IPS-18a (cell line): ENCODE measurements around the gene S100A6.

Source experiments
- H3K27ac ChIP-seq: one replicate; pipeline ENCODE4 v1.5.1; 2013; ENCODE audit warnings: low read length
- H3K27me3 ChIP-seq: one replicate; pipeline ENCODE4 v1.6.1; 2013; ENCODE audit warnings: mild to moderate bottlenecking, low read length; ENCODE audit not compliant: control insufficient read depth, insufficient read depth
- H3K36me3 ChIP-seq: one replicate; pipeline ENCODE4 v1.6.1; 2013; ENCODE audit warnings: low read depth, low read length; ENCODE audit not compliant: control insufficient read depth
- H3K4me1 ChIP-seq: one replicate; pipeline ENCODE4 v1.6.1; 2013; ENCODE audit warnings: low read depth, low read length; ENCODE audit not compliant: control insufficient read depth
- H3K4me3 ChIP-seq: one replicate; pipeline ENCODE4 v1.5.1; 2013; ENCODE audit warnings: low read length
- H3K9ac ChIP-seq: one replicate; pipeline ENCODE4 v1.6.1; 2013; ENCODE audit warnings: mild to moderate bottlenecking, low read length, moderate library complexity
- H3K9me3 ChIP-seq: one replicate; pipeline ENCODE4 v1.6.1; 2013; ENCODE audit warnings: low read depth, low read length; ENCODE audit not compliant: control insufficient read depth

S100A6 gene

DNA sequence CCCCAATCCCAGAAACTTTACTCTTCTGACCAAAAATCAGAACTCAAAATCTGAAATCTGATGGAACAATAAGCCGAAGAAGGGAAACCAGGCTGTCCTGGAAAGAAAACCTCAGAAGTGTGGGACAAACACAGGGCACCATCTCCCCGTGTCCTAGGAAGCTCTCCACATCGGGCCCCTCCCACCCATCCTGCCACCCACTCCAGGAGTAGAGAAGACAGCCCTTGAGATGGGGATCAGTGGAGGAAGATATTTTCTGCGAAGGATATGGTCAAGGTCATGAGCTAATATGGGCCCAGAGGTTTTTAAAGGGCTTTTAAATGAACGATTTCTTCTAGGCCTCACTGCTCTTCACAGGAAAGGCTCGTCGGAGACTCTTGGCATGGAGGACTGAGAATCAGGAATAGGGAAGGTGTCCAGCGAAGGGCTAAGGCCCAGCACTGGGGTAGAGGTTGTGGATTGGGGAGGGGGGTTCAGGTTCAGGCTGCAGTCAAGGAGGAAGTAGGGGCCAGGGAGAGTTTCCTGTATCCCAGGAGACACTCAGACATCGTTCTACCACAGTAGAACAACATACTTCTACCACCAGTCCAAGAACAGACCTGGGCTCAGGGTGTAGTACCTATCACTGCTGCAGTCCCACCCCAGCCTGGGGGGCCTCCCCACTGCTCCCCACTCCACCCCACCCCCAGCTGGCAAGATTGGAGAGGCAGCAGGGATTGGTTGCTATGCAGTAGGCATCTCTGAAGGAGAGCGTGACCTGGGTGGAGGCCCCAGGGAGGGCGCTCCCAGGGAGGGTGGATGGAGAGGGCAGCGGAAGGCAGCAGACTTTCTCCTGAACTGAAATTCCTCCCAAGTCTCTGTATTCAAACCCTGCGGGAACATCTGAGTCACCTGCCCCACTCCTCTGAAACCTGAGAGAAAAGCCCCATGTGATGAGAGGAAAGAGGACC is 6.1 kb upstream of the S100A6 start:
- H3K27me3 ChIP-seq, result no peaks in the 10 kb centered on the region
- H3K4me1 ChIP-seq, result peaks cover 19% of the 10 kb centered on the region
- no peaks in the 10 kb centered on the region for H3K9me3 ChIP-seq
- no peak overlapping the region for H3K27ac ChIP-seq
- H3K36me3 ChIP-seq, result no peaks in the 10 kb centered on the region
- no peak overlapping the region for H3K4me3 ChIP-seq
- no peak overlapping the region for H3K9ac ChIP-seq

GRCh38 chr1:153540394-153541361 is 4.9 kb upstream of the S100A6 start, which contains the start of gene S100A5:
S100A5 (minus strand) TSS chr1:153540934; CDS start chr1:153540191, 743 bp downstream.
- Histone ChIP-seq H3K9me3 (no peaks in the 10 kb centered on the region), H3K36me3 (no peaks in the 10 kb centered on the region), H3K9ac (no peak within 1 kb of the TSS), H3K4me3 (no peak within 1 kb of the TSS), H3K27me3 (no peaks in the 10 kb centered on the region), H3K4me1 (peaks cover 24% of the 10 kb centered on the region), H3K27ac (no peak within 1 kb of the TSS)

DNA sequence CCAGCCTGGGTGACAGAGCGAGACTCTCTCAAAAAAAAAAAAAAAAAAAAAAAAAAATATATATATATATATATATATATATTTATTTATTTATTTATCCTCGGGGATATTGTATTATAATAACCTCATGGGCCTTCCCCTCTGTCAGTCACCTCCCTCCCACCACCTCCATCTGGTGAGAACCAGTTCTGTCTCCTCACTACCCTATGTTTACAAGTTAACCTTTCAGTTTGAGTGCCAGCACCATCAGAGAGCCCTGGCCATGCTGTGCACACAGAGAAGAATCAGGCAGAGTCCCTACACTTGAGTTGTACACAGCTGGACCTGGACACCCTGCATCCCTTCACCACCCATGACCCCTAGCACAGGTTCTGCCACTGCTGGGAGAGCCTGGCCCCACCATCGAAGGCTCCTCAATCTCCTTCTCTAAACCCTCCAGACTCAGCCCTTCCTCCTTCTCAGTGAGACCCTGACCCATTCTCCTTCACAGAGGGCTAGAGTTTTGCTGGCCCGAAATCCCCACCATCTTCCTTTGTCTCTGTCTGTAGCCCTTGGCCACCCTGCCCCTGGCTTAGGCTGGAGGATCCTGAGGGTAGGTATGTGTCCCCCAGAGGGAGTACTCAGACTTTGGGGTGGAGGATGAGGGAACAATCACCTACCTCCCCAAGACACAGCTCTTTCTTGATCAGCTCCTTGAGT is 3.8 kb upstream of the S100A6 start:
- no peak overlapping the region for H3K4me3 ChIP-seq
- no peak overlapping the region for H3K9ac ChIP-seq
- H3K36me3 ChIP-seq, result no peaks in the 10 kb centered on the region
- H3K9me3 ChIP-seq, result no peaks in the 10 kb centered on the region
- H3K27me3 ChIP-seq, result peaks cover 2% of the 10 kb centered on the region
- peaks cover 19% of the 10 kb centered on the region for H3K4me1 ChIP-seq
- H3K27ac ChIP-seq, result no peak overlapping the region

GRCh38 chr1:153538315-153538821 is 2.6 kb upstream of the S100A6 start:
- Histone ChIP-seq H3K4me1 (peaks cover 23% of the 10 kb centered on the region), H3K9ac (no peak overlapping the region), H3K27me3 (peaks cover 6% of the 10 kb centered on the region), H3K9me3 (no peaks in the 10 kb centered on the region), H3K4me3 (no peak overlapping the region), H3K27ac (no peak overlapping the region), H3K36me3 (no peaks in the 10 kb centered on the region)

- Histone ChIP-seq H3K36me3 (no peaks in the 10 kb centered on the region), H3K9me3 (no peaks in the 10 kb centered on the region), H3K4me1 (peaks cover 28% of the 10 kb centered on the region), H3K27ac (no peak overlapping the region), H3K27me3 (peaks cover 6% of the 10 kb centered on the region), H3K9ac (no peak overlapping the region), H3K4me3 (no peak overlapping the region)
Measured at GRCh38 chr1:153537376-153537730, 1.6 kb upstream of the S100A6 start.

DNA sequence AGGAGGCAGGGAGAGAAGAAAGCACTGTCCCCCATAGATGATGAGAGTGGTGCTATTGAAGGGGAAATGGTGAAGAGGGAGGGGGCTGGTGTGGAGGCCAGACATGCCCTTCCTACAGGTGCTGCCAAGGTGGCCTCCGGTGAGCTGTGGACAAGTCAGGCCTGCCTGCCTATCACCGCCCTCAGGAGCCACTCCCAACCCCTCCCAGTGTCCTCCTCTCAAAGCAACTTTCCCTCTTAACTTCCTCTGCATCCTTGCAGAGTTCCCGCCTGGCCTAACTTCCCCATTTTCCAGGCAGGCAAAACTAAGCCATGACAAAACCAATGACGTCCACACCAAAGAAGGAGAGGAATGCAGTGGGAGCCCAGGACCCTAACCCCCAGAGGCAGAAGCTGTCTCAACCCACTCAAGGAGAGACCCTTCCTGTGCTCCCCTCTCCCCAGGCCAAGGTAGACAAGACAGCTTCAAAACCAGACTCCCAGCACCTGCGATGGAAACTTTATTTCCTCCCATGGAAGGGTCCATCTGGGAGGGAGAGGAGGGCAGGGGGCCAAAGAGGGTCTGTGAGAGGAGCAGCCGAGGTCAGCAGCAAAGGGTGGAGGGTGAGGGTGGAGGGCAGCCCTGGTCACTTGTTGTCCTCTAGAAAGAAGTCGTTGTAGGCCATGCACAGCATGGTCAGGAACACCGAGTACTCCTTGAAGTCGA is 1.0 kb upstream of the S100A6 start:
- Histone ChIP-seq H3K4me1 (peaks cover 31% of the 10 kb centered on the region), H3K9ac (no peak overlapping the region), H3K27ac (no peak overlapping the region)

DNA sequence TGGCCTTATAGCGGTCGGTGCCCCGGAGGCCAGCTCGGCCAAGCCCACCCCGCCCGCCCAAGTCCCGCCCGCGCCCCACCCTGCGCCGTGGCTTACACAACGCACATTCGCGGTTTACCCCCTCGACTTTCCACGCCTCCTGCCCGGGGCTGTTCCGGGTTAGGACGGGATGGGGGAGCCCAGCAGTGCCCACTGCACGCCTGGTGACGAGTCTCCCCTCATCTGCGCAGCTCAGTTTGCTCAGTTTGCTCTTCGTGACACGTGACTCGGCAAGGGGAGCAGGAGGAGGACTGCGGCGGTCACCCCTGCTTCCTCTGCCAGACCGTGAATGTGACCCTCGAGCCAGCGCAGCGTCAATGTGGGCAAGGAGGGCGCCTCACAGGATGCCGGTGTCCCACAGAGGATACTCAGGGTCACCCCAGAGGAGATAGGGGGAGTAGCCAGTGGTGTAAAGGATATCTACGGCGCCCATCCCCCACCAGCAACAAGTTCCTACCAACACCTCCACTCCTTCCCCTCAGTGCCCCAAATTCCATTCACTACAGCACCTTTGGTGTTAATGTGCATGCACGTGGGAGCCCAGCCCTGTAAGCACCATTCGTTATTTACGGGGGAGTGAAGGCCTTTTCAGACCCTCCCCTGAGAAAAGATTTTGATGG is 350 bp upstream of the S100A6 start:
- Histone ChIP-seq H3K9ac (no peak overlapping the region), H3K4me3 (peak overlapping the region; percentile 7), H3K36me3 (no peaks in the 10 kb centered on the region), H3K27me3 (peaks cover 6% of the 10 kb centered on the region), H3K27ac (no peak overlapping the region), H3K4me1 (peaks cover 31% of the 10 kb centered on the region), H3K9me3 (no peaks in the 10 kb centered on the region)

More for the DNA sequence above, 1.0 kb upstream of the S100A6 start:
- H3K36me3 ChIP-seq, result no peaks in the 10 kb centered on the region
- no peaks in the 10 kb centered on the region for H3K9me3 ChIP-seq
- H3K4me3 ChIP-seq, result peak overlapping the region; percentile 7
- peaks cover 6% of the 10 kb centered on the region for H3K27me3 ChIP-seq

DNA sequence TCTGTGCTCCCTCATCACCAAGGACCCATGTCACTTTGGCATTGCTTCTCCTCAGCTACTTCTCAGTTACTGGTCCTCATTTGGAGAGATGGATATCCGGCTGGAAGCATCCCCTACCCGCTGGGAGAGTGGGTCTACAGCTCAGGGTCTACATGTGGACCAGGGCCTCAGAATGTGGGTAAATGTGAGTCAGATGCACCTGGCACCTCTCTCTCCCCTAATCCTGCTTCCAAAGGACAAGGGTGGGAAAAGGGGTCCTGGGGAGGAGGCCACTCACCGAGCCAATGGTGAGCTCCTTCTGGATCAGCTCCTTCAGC is 908 bp downstream of the S100A6 start:
- Histone ChIP-seq H3K27ac (no peak overlapping the region), H3K36me3 (no peaks in the 10 kb centered on the region), H3K9me3 (no peaks in the 10 kb centered on the region), H3K4me3 (no peak overlapping the region), H3K9ac (no peak overlapping the region), H3K4me1 (peaks cover 31% of the 10 kb centered on the region), H3K27me3 (peaks cover 6% of the 10 kb centered on the region)

- Histone ChIP-seq H3K27me3 (peaks cover 6% of the 10 kb centered on the region), H3K9me3 (no peaks in the 10 kb centered on the region), H3K27ac (no peak overlapping the region), H3K4me3 (no peak overlapping the region), H3K9ac (no peak overlapping the region), H3K36me3 (no peaks in the 10 kb centered on the region), H3K4me1 (peaks cover 31% of the 10 kb centered on the region)
Measured at GRCh38 chr1:153534226-153534924, 1.4 kb downstream of the S100A6 start.

- Histone ChIP-seq H3K27me3 (peaks cover 6% of the 10 kb centered on the region), H3K4me3 (peak overlapping the region; percentile 38), H3K9me3 (no peaks in the 10 kb centered on the region), H3K9ac (no peak overlapping the region), H3K4me1 (peaks cover 31% of the 10 kb centered on the region), H3K27ac (no peak overlapping the region), H3K36me3 (no peaks in the 10 kb centered on the region)
Measured at GRCh38 chr1:153533689-153534201, 2.0 kb downstream of the S100A6 start.
